WTC11 (cell line): ENCODE results near the gene ELP5. TPM values are rescaled to one million over a fixed set of nuclear protein-coding genes. Genes with fewer than 3 reads are reported as not detected.

Experiments used
- ATF3 ChIP-seq: sonication (generic); formaldehyde crosslinking; conservative IDR thresholded peaks from 2 replicates; pipeline ENCODE4 v1.8.1; 2022; ENCODE audit warnings: mild to moderate bottlenecking, missing genetic modification reagents
- CTCF ChIP-seq: fragments of 200-600 bp; IDR thresholded peaks from 2 replicates; pipeline ENCODE4 v1.8.0; 2022; ENCODE audit warnings: antibody characterized with exemption
- ETV6 ChIP-seq: sonication (generic); formaldehyde crosslinking; IDR thresholded peaks from 2 replicates; pipeline ENCODE4 v1.8.1; 2022; ENCODE audit warnings: mild to moderate bottlenecking, missing genetic modification reagents
- FOXK1 ChIP-seq: sonication (generic); formaldehyde crosslinking; IDR thresholded peaks from 2 replicates; pipeline ENCODE4 v1.8.0; 2022; ENCODE audit warnings: mild to moderate bottlenecking, moderate library complexity, missing genetic modification reagents
- GTF2I ChIP-seq: fragments of 250-450 bp; sonication (Bioruptor Pico); conservative IDR thresholded peaks from 2 replicates; pipeline ENCODE4 v1.4.0; 2021; ENCODE audit warnings: mild to moderate bottlenecking
- HMGXB4 ChIP-seq: sonication (generic); formaldehyde crosslinking; IDR thresholded peaks from 2 replicates; pipeline ENCODE4 v1.8.1; 2023; ENCODE audit warnings: mild to moderate bottlenecking, moderate library complexity, missing genetic modification reagents
- IRF1 ChIP-seq: sonication (generic); formaldehyde crosslinking; IDR thresholded peaks from 2 replicates; pipeline ENCODE4 v1.8.0; 2023; ENCODE audit warnings: missing genetic modification reagents
- KAT7 ChIP-seq: sonication (generic); formaldehyde crosslinking; IDR thresholded peaks from 2 replicates; pipeline ENCODE4 v1.8.1; 2023; ENCODE audit warnings: missing genetic modification reagents, mild to moderate bottlenecking, borderline replicate concordance
- MXD4 ChIP-seq: fragments of 250-450 bp; sonication (Bioruptor Pico); IDR thresholded peaks from 2 replicates; pipeline ENCODE4 v1.8.0; 2021; ENCODE audit warnings: mild to moderate bottlenecking, moderate library complexity, borderline replicate concordance
- MYBL2 ChIP-seq: sonication (generic); formaldehyde crosslinking; IDR thresholded peaks from 2 replicates; pipeline ENCODE4 v1.8.1; 2023; ENCODE audit warnings: mild to moderate bottlenecking, moderate library complexity, missing genetic modification reagents
- NFATC4 ChIP-seq: fragments of 250-450 bp; sonication (Bioruptor Pico); IDR thresholded peaks from 2 replicates; pipeline ENCODE4 v1.9.0; 2021; ENCODE audit warnings: mild to moderate bottlenecking
- NFE2L1 ChIP-seq: sonication (generic); formaldehyde crosslinking; IDR thresholded peaks from 2 replicates; pipeline ENCODE4 v1.8.1; 2023; ENCODE audit warnings: missing genetic modification reagents
- NR2C2 ChIP-seq: sonication (generic); formaldehyde crosslinking; IDR thresholded peaks from 2 replicates; pipeline ENCODE4 v1.8.0; 2022; ENCODE audit warnings: mild to moderate bottlenecking, missing genetic modification reagents
- OVOL2 ChIP-seq: fragments of 250-450 bp; sonication (Bioruptor Pico); IDR thresholded peaks from 2 replicates; pipeline ENCODE4 v1.9.0; 2021; ENCODE audit warnings: mild to moderate bottlenecking, borderline replicate concordance
- SOX15 ChIP-seq: fragments of 250-450 bp; sonication (Bioruptor Pico); IDR thresholded peaks from 2 replicates; pipeline ENCODE4 v1.9.0; 2021; ENCODE audit warnings: mild to moderate bottlenecking
- SP1 ChIP-seq: sonication (generic); formaldehyde crosslinking; conservative IDR thresholded peaks from 2 replicates; pipeline ENCODE4 v1.8.1; 2022; ENCODE audit warnings: missing genetic modification reagents
- TEAD4 ChIP-seq: sonication (generic); formaldehyde crosslinking; IDR thresholded peaks from 2 replicates; pipeline ENCODE4 v1.8.0; 2022; ENCODE audit warnings: mild to moderate bottlenecking, missing genetic modification reagents
- TP53 ChIP-seq: sonication (generic); formaldehyde crosslinking; IDR thresholded peaks from 2 replicates; pipeline ENCODE4 v1.8.1; 2023; ENCODE audit warnings: mild to moderate bottlenecking, missing genetic modification reagents
- USF1 ChIP-seq: sonication (generic); formaldehyde crosslinking; IDR thresholded peaks from 2 replicates; pipeline ENCODE4 v1.8.0; 2022; ENCODE audit warnings: mild to moderate bottlenecking, missing genetic modification reagents
- ZNF232 ChIP-seq: sonication (generic); formaldehyde crosslinking; IDR thresholded peaks from 2 replicates; pipeline ENCODE4 v1.8.0; 2022; ENCODE audit warnings: mild to moderate bottlenecking, missing genetic modification reagents
- ZNF263 ChIP-seq: sonication (generic); formaldehyde crosslinking; IDR thresholded peaks from 2 replicates; pipeline ENCODE4 v1.8.1; 2022; ENCODE audit warnings: low read depth, mild to moderate bottlenecking, moderate library complexity, missing genetic modification reagents
- ZNF317 ChIP-seq: sonication (generic); formaldehyde crosslinking; IDR thresholded peaks from 2 replicates; pipeline ENCODE4 v1.8.1; 2023; ENCODE audit warnings: low read depth, mild to moderate bottlenecking, moderate library complexity, missing genetic modification reagents, borderline replicate concordance
- ZNF396 ChIP-seq: fragments of 250-450 bp; sonication (Bioruptor Pico); IDR thresholded peaks from 2 replicates; pipeline ENCODE4 v1.8.0; 2021; ENCODE audit warnings: mild to moderate bottlenecking, moderate library complexity, borderline replicate concordance
- ZNF423 ChIP-seq: fragments of 250-450 bp; sonication (Bioruptor Pico); IDR thresholded peaks from 2 replicates; pipeline ENCODE4 v2.1.2; 2022; ENCODE audit warnings: mild to moderate bottlenecking, moderate library complexity
- ZNF512 ChIP-seq: sonication (generic); formaldehyde crosslinking; IDR thresholded peaks from 2 replicates; pipeline ENCODE4 v1.8.1; 2022; ENCODE audit warnings: missing genetic modification reagents, borderline replicate concordance
- total RNA-seq: library from RNA; stranded (reverse); gene quantifications from 3 replicates; pipeline ENCODE4 v1.2.3, GENCODE V29; 2021
- TF ChIP-seq, protein P1 (sequence below): sonication (generic); formaldehyde crosslinking; IDR thresholded peaks from 2 replicates; pipeline ENCODE4 v1.8.1; 2023; ENCODE audit warnings: mild to moderate bottlenecking, missing genetic modification reagents, borderline replicate concordance

ELP5 gene
- total RNA-seq, 1 experiment from 2014 or later: 101 TPM

GRCh38 chr17:7239091-7240027, 12.7 kb upstream of the ELP5 start, which contains the start of gene PHF23 (continued):
- TF ChIP-seq HMGXB4 (CRISPR knock-in tag) (peak; percentile 42; the same call in 1 of the 2 replicates), ZNF263 (CRISPR knock-in tag) (peak; percentile 100), SP1 (CRISPR knock-in tag) (peak; percentile 63; the same call in 1 of the 2 replicates), ETV6 (CRISPR knock-in tag) (0 out of 2 replicates have a peak, but pooled peaks have one; percentile 11), TP53 (CRISPR knock-in tag) (no peak), ZNF396 (no peak), USF1 (CRISPR knock-in tag) (0 out of 2 replicates have a peak, but pooled peaks have one; percentile 25), NR2C2 (CRISPR knock-in tag) (no peak), CTCF (no peak), ZNF423 (CRISPR knock-in tag) (no peak), ZNF232 (CRISPR knock-in tag) (no peak), GTF2I (no peak), MYBL2 (CRISPR knock-in tag) (0 out of 2 replicates have a peak, but pooled peaks have one; percentile 21), KAT7 (CRISPR knock-in tag) (peak; percentile 48; the same call in 1 of the 2 replicates), ZNF512 (CRISPR knock-in tag) (no peak), ZNF317 (CRISPR knock-in tag) (no peak), OVOL2 (CRISPR knock-in tag) (no peak), MXD4 (CRISPR knock-in tag) (no peak), TEAD4 (CRISPR knock-in tag) (no peak), SOX15 (CRISPR knock-in tag) (no peak), ATF3 (CRISPR knock-in tag) (no peak), NFATC4 (no peak), NFE2L1 (CRISPR knock-in tag) (no peak), IRF1 (CRISPR knock-in tag) (no peak; the same call in 1 of the 2 replicates), FOXK1 (CRISPR knock-in tag) (no peak)
- TF ChIP-seq, protein P1, sequence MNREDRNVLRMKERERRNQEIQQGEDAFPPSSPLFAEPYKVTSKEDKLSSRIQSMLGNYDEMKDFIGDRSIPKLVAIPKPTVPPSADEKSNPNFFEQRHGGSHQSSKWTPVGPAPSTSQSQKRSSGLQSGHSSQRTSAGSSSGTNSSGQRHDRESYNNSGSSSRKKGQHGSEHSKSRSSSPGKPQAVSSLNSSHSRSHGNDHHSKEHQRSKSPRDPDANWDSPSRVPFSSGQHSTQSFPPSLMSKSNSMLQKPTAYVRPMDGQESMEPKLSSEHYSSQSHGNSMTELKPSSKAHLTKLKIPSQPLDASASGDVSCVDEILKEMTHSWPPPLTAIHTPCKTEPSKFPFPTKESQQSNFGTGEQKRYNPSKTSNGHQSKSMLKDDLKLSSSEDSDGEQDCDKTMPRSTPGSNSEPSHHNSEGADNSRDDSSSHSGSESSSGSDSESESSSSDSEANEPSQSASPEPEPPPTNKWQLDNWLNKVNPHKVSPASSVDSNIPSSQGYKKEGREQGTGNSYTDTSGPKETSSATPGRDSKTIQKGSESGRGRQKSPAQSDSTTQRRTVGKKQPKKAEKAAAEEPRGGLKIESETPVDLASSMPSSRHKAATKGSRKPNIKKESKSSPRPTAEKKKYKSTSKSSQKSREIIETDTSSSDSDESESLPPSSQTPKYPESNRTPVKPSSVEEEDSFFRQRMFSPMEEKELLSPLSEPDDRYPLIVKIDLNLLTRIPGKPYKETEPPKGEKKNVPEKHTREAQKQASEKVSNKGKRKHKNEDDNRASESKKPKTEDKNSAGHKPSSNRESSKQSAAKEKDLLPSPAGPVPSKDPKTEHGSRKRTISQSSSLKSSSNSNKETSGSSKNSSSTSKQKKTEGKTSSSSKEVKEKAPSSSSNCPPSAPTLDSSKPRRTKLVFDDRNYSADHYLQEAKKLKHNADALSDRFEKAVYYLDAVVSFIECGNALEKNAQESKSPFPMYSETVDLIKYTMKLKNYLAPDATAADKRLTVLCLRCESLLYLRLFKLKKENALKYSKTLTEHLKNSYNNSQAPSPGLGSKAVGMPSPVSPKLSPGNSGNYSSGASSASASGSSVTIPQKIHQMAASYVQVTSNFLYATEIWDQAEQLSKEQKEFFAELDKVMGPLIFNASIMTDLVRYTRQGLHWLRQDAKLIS (CRISPR knock-in tag): no peak; the same call in 1 of the 2 replicates
